GM21723 (cell line): Measurements from ENCODE around the gene KIAA0930.

Experiments
- ATAC-seq: cut with Tn5 transposase; IDR thresholded peaks from one replicate; pipeline ENCODE4 v1.9.1; 2021; ENCODE audit warnings: mild to moderate bottlenecking, moderate library complexity; ENCODE audit not compliant: unreplicated experiment

The KIAA0930 gene

DNA sequence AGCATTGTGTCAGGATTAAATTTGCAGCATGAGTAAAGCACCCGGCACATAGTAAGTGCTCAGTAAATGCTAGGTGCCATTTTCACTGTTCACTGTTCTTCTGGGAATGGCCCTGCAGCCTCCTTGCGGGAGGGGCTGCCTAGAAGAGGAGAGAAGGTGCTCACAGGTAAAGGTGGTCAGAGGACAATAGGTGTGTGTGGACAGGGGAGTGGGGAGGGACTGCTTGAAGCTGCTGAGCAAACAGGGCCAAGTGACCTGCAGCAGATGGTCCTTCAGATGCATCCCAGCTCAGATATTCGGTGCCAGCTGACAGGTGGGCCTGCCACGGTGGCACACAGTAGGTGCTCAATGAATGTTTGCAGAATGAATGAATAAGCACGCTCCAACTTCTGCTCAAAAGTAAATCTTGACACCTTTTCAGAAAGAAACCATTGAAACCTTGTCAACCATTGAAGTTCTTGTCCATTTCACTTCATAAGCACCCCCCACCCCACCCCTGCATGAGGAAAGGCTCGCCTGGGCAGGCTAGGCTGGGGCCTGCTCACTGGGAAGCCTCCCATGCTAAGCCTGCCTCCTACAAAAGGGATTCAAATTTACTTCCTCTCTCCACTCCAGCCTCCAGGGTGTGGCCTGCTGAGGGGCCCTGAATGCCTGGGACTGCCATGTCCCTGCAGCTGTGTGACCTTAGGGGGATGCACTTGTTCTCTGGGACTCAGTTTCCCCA, 1.6 kb downstream of the KIAA0930 start:
- ATAC-seq = no peak

DNA sequence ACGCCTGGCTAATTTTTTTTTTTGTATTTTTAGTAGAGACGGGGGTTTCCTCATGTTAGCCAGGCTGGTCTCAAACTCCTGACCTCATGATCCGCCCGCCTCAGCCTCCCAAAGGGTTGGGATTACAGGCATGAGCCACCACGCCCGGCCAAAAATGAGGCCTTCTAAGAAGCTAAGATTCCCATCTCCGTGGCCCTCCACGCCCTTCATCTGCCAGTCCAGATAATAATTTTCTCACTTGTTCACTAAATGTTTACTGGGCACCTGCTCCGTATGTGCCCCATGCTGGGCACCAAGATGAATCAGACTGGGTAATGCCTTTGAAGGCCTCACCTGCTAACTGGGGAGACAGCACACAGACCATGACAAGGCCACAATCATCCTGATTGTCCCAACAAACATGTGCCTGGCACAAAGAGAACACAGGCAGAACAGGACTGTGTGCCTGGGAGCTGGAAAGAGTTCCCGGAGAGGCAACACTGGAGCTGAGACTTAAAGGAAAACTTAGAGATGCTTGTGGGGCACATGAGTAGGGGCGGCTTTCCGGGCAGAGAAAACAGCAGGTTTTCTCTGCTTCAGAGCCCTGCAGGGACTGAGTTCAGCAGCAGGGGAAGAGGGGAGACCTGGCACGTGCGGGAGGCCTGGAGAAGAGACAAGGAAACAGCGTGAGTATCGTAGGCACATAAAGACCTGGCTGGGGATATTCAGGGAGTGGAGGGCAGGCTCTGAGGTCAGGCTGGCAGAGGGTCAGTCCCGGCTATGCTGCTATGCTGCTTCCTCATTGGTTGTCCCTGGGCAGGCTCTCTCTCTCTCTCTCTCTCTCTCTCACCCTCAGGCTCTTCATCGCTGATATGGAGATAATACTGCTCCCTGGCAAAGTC, 2.4 kb downstream of the KIAA0930 start:
- no peak for ATAC-seq

DNA sequence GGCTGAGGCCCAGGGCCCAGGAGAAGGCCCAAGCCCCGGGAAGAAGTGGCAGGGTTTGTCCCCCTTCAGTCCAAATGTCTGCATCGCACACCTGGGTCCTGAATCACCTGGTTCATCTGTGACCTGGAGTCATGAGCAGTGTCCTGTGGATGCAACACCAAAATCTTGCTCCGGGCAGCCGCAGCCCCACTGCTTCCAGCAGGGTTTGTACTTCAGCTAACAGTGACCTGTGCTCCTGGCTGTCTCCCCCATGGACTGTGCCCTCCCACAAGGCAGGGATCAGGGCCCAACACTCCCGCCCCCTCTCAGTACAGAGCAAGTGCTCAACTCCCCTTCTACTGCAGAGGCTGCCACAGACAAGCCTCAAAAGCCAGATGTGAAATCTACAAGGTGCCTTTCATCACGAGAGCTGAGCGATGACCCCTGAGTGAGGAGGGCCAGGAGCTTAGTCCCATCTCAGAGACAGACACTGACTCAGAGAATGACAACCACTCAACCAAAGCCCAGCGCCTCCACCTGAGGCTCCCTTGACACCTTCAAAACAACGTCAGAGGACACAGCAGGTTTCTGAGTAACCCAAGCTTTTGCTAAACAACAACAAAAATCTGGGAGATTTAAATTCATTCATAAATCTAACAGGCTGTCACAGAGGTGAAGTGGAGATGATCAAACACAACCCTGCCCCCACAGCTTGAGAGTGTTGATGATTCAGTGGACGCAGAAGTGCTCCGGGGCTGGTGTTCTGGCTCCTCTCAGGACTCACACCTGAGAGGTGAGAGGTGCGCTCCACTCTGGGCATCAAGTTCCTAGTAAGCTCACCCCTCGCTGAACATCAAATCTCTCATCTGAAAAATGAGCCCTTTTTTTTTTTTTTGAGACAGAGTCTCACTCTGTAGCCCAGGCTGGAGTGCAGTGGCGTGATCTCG, 3.4 kb downstream of the KIAA0930 start:
- ATAC-seq = no peak

DNA sequence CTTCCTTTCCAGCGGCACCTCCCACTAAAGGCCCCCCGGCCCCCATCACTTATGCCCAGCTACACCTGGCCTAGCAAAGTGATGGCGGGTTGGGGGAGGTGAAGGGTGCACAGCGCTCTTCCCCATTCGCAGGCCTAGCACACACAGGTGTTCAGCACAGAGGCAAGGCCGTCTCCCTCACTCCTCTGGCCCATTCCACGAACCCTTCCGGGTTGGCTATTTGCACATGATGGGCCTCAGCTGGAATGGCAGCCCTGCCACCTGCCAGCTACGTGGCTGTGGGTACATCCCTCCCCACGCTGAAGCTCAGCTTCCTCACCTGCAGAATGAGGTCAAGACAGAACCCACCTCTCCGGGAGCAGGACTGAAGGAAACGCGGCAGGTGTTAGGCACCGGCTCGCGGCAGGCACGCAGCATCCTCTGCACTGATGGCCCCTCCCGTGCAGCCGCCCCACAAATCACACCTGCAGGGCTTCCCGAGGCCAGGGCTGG, 4.8 kb downstream of the KIAA0930 start:
- no peak for ATAC-seq

DNA sequence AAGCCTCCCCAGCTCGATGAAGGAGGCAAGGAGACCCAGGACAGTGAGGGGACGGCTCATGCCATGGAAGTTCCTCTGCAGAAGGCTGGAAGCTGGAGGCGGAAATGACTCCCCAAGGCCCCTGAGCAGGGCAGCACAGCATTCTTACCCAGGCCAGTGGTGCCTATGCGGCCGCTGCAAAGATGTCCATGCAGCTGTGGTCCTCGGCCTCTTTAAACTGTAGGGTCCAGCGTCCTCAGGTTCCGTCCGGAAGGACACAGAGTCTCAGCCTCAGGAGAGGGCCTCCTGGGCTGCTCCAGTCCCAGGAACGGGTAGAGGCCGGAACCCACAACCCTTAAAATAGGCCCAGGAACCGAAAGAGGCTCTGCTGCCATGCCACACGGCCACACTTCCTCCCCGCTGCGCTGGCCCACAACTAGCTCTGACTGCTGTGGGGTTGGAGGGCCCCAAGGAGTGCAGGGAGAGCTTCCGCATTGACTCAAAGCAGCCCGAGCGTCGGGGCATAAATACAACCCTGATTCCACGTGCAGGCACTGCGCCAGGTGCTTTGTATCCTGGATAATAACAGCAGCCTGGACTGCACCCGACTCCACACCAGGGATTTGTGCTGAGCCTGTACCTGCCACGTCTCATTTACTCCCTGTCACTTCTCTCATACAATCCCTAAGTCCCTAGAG, 5.5 kb downstream of the KIAA0930 start:
- peak; percentile 62 for ATAC-seq

DNA sequence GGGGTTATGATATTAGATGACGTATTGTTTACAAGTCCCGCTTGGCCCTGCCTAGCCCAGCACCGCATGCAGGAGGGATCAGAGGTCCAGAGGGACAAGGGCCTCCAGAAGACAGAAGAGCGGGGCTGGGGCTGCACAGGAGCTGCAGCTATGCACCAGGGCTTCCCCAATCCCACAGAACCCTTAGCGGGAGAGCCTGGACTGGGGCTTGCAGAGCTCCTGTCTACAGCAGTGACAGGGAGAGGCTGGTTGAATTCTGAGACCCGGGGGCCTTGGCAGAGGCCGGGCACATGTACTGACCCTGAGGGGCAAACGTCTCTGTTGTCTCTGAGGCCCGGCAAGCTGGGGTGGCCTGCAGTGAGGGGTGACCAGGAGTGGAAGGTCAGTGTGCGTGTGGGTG, 6.9 kb downstream of the KIAA0930 start:
- ATAC-seq = no peak

DNA sequence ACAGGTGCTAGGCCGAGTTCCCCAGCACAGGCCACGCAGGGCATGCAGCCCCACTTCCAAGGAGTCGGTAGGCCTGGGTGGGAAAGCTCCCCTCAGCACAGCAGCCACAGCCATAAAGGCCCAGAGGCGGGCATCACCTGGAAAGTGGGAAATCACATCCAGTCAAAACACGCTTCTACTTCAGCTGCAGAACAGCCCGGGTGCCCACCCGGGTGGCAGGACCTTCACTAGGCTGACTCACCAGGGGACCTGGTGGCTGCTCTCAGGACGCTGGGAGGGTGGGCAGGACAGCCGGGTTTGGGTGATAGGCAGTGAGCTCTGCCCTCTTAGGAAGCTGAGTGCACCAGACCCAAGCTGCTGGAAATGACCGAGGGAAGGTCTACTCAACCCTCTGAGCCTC, 7.3 kb downstream of the KIAA0930 start:
- no peak for ATAC-seq

DNA sequence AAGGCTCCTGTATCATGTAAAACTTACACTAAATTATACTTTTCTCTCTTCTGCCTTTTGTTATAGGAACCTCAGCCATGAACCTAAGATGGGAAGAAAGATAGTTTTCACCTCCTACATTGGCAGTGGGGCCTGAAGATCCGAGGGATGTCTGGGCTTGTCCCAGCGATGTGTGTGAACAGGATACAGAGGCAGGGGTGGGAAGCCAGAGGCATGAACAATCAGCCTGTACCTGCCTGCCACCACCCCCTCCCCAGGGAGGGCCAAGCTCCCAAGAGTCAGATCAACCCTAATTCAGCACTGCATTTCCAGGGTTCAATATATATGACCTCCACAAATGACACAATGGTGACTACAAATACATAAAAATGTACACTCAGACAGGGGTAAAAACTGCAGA, 9.4 kb downstream of the KIAA0930 start:
- ATAC-seq = no peak

DNA sequence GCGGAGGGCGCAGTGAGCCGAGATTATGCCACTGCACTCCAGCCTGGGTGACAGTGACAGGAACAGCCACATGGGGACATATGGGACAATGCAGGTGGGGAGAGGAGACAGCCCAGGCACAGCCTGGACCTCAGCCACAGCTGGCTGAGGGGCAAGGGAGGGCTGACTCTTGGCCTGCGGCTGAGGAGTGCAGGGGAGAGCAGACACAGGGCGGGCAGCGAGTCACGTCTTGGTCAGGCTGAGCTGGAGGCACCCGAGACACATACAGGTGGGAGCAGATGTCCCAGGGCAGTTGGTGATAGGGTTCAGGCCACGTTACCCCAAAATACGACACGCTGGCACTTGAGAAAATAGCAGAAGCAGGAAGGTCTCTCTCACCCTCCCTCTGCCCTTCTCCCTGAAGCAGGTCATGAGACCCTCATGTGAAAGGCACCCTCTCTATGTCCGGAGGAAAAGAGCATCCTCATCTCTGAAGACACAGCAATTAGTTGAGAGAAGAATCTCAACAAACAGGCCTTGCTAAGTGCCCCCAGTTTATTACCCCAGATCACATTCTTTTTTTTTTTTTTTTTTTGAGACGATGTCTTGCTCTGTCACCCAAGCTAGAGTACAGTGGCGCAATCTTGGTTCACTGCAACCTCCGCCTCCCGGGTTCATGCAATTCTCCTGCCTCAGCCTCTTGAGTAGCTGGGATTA, 10.5 kb downstream of the KIAA0930 start:
- ATAC-seq = no peak

DNA sequence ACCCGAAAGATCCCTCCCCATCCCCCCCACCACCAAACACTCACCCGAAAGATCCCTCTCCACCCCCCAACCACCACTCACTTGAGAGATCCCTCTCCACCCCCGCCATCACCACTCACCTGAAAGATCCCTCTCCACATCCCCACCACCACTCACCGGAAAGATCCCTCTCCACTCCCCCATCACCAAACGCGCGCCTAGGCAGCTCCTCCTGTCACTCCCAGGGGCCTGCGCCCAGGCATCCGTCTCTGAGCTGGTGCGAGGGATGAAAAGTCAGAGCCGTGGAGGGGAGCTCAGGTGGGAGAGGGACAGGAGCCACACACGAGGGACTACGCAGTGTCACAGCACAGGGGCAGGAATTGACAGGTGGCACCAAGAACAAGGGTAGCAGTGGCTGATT, 11.5 kb downstream of the KIAA0930 start:
- ATAC-seq = no peak

DNA sequence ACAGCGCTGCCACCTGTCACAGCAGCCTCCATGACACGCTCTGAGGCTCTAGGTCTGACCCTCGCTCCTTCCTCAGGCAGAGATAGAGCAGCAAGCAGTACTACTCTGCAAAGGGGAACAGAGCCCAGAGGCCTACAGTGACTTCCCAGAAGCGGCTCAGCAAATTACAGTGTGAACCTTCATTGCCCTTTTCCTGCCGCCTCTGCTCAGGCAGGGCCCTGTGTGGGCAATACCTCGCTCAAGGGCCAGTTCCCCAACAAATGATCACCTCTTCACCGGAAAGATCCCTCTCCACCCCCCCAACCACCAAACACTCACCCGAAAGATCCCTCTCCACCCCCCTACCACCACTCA, 12.3 kb downstream of the KIAA0930 start:
- no peak for ATAC-seq

DNA sequence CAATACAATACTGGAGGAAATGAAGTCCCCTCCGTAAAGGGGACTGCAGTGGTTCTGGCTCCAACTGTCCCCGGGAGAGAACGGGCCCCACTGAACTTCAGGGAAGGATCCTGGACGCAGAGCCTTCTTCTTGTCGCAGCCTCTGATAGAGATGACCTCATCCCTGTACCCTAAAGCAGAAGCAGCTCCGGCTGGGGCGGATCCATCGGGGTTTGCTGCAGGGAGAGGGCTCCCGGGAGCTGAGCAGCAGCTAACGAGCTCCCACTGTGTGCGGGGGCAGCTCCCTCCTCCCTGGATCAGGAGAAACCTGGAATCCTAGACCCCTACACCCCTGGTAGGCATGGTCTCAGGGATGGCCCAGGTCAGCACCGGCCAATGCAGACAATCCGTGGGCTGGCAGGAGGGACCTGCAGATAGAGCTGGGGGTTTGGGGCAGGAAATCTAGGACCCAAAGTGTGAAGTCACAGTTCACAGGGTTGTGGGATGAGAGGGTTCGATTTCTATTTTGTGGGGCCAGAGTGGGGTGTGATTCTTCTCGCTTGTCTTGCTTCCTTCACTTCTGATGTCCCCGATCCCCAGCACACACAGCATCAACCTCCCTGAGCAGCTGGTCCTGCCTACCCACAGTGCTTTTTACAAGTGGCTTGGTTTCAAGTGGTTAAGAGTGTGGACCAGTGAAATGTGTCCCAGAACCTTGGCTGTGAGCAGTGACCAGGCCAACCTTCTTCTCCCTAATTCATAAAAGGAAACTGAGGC, 12.9 kb downstream of the KIAA0930 start:
- ATAC-seq = no peak

DNA sequence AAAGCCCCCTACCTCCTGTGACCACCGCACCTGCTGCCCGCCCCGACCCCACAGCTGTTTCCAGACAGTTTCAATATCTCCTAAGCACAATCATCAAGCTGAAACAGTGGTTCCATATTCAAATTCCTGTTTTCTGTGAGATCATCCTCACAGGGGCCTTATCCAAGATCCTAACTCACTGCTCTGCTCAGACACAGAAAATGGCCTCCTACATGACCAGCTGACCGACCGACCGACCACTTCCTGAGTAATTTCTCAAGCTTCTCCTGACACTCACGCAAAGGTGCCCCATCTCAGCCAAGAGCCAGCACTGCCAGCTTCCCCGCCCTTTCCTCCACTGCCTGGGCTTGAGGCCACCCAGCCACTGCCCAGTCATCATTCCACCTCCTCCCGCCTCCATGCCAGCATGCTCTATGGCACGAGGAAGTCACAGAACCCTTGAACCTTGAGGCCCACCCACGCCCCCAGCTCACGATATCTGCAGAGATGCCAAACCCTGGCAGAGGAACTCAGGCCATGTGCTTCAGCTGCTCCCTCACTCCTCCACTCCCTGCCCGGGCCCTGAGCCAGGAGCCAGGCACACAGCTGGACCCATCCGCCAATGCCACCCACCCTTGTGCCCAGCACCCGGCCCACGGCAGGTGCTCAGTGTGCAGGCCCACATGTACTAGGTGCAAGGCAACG, 14.0 kb downstream of the KIAA0930 start:
- no peak for ATAC-seq

DNA sequence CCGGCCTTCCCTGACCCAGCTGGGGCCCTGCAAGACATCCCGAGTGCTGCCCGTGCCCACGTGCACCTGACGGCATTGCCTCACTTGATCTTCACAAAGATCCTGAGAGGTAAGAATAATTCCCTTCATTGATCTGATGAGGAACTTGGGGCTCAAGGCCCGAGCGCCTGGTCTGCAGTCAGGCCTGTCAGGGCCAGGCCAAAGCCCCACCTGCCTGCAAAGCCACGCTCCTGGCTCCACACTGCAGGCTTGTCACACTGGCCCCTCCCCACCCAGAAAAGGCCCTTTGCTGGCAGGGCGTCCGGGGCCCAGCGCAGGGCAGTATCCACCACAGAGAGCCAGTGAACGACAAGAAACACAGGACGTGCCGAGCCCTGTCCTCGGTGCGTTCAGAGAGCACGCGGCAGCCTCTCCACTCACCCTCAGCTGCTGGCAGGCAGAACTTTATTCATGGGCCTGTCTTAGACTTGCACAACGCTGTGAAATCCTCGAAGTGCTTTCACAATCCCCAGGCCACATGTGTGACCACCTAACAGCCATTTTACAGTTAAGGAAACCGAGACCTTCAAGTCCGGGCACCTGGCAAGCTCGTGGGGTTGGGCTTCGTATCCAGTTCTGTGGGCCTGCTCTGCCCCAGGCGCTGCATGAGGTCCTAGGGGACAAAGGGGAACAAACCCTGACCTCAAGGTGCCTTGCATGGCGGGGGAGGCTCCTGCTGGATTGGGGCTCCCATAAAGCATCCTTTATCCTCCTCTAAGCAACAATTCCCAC, 14.8 kb downstream of the KIAA0930 start:
- ATAC-seq = no peak

DNA sequence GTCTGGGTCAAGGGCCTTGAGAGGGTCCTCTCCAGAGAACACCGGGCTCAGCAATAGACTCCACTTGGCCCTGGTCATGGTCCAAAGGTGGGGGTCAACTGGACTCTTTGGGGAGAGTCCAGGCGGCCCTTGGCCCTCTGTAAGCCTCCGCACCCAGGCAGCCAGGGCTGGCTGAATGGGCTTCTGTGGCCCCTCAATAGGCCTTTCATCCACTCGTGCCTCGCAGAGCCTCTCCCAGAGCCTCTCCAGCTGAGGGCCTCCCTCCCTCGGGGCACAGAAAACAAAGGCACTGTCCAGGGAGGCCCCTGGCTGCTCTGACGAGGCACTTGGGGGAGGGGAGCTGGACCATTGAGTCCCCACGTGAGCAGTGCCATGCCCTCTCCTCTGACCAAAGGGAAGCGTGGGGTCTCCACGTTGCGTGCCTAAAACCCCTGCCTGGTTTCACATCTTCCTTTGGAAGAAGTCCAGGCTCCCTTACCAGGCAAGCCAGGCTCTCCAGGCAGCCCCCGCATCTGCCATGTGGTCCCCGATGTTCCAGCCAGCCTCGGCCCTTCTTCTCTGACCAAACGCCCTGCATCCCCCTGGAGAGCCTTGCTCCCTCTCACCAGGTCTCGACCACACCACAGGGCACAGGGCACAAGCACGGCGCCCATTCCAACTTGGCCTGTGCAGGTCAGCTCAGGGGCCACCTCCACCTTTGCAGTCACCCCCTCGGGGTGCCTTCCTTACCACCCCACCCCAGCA, 15.5 kb downstream of the KIAA0930 start:
- ATAC-seq = no peak

DNA sequence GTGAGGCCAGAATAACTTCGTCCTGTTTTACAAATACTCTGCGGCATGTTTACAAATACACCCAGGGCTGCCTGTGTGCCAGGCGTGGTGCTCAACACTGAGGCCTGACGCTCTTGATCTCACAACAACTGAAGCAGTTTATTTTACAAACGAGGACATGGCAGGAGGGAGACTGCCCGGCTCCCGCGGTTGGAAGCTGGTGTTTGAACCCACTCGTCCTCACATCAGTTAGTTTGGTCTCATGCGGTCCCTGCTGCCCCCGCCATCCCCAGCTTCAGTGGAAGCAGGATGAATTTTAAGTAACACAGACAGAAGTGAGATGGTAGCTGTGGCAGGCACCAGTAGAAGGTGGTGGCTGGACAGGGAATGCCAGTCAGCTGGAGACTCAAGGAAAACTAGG, 16.4 kb downstream of the KIAA0930 start:
- ATAC-seq = no peak
